Ecto neural progenitor cell (in vitro differentiated cells): Measurements from ENCODE around the gene MRO.
A peak's percentile ranks its signal among the peaks of the same experiment; 100 is the strongest.
"Not testable (repeated sequence)": the region's sequence is repeated elsewhere in the genome, so short reads cannot be mapped to it uniquely, and the experiment has no call there.

Source experiments
- DNase-seq: peaks from one replicate; pipeline ENCODE4 v3.0.0-alpha.2; 2018; ENCODE audit warnings: low spot score

MRO gene

GRCh38 chr18:50833496-50833895 lies 13.7 kb upstream of the MRO start:
- DNase-seq = not testable (repeated sequence)

- DNase-seq = no peak
Measured at GRCh38 chr18:50832754-50833153, 12.9 kb upstream of the MRO start.

- DNase-seq = no peak
Measured at GRCh38 chr18:50830544-50830943, 10.7 kb upstream of the MRO start.

DNA sequence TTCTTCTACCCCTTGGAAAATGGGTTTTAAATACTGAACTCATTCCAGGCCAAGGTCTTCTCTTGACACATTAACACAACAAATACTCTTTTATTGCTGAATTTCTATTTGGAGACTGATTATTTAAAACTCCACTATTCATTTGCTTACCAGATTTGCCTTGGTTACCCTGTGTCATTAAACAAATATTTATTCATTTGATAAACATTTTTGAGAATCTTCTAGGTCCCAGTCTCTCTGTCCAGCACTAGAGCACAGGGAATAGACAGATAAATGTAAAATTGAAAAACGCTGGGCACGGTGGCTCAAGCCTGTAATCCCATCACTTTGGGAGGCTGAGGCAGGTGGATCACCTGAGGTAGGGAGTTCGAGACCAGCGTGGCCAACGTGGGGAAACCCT lies 9.8 kb upstream of the MRO start:
- no peak for DNase-seq

GRCh38 chr18:50826027-50826426 lies 6.2 kb upstream of the MRO start:
- DNase-seq = no peak

DNA sequence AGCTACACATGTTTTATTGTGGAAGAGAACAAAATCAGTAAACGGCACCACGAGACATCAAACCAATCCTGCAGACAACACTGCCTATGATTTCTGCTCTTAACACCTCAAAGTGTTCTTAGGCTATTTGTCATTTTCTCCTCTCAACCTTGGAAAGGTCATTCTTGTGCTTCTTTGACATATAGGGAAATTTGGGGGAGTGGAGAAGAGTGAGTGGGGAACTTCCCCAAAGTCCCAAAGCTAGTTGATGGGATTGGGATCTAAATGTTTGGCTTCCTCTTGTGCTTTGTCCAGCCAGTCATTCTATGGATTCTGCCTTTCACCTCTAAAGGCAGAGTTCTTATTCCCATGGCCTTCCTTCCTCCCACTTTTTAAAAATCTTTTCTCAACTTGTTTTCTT lies 5.8 kb upstream of the MRO start:
- DNase-seq = no peak

- no peak for DNase-seq
Measured at GRCh38 chr18:50822756-50823155, 2.9 kb upstream of the MRO start.

- no peak for DNase-seq
Measured at GRCh38 chr18:50820901-50821520, 1.2 kb upstream of the MRO start.

- DNase-seq = peak; percentile 56
Measured at GRCh38 chr18:50819027-50819727, 639 bp downstream of the MRO start.

GRCh38 chr18:50816419-50817166 lies 3.2 kb downstream of the MRO start:
- no peak for DNase-seq

- DNase-seq = no peak
Measured at GRCh38 chr18:50814395-50814794, 5.4 kb downstream of the MRO start.

- DNase-seq = no peak
Measured at GRCh38 chr18:50813353-50813752, 6.5 kb downstream of the MRO start.

- no peak for DNase-seq
Measured at GRCh38 chr18:50812834-50813233, 7.0 kb downstream of the MRO start.

DNA sequence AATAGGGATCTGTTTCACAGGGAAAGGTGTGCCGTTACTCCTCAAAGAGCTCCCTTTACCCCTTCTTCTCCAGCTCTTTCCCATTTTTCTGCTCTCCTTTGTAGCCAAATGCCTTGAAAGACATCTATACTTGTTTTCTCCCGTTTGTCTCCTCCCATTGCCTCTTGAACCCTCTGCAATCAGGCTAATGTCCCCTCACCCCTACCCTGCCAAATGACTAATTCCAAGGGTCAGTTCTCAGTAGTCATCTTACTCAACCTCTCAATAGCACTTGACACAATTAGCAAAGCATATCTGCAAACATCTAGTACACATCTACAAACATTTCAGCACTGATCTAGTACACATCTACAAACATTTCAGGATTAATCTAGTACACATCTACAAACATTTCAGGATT lies 12.6 kb downstream of the MRO start:
- no peak for DNase-seq

GRCh38 chr18:50806208-50806616 lies 13.6 kb downstream of the MRO start:
- no peak for DNase-seq

GRCh38 chr18:50805732-50806131 lies 14.1 kb downstream of the MRO start:
- DNase-seq = no peak

- no peak for DNase-seq
Measured at GRCh38 chr18:50803592-50803991, 16.2 kb downstream of the MRO start.

DNA sequence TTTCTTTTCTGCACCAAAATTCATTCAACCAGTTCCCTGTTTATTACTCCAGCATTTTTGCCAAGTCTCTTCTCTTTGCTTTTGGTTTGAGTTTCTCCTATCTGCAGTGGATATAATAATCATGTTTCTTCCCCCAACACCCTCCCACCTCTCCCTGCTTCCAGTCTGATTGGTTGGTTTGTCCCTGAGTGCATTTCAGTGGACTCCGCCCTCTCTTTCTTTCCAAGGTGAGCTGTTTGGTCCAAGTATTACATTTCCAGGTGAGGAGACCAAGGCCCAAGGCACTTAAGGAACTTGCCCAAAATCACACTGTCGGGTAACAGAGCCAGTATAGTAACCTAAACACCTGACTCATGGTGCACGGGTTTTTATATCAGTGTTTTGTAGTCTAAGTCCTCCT lies 17.7 kb downstream of the MRO start:
- DNase-seq = no peak

DNA sequence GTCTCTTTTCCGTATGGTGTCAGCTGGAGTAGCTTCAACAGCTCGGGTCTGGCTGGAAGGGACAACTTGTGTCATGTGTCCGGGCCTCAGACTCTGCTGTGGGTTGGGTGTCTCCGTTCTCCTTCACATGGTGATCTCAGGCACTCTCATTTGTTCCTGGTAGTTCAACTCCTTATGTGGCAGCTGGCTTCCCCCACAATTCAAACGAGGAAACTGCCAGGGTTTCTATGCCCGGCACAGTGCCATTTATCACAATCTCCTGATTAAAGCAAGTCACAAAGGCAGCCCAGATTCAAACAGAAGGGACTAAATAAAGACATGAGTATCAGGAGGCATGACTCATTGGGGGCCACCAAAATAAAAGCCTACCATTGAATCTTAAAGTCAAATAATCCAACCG lies 22.7 kb downstream of the MRO start:
- DNase-seq = no peak

GRCh38 chr18:50796495-50796894 lies 23.3 kb downstream of the MRO start:
- no peak for DNase-seq

GRCh38 chr18:50793641-50794565 lies 25.9 kb downstream of the MRO start:
- no peak for DNase-seq

GRCh38 chr18:50792885-50793284 lies 26.9 kb downstream of the MRO start:
- no peak for DNase-seq
